T-helper 17 cell (primary cell): ENCODE data around the gene MARCOL. TPM values are rescaled to one million over a fixed set of nuclear protein-coding genes. Genes with fewer than 3 reads are reported as not detected.
"Not testable (repeated sequence)": the region's sequence is repeated elsewhere in the genome, so short reads cannot be mapped to it uniquely, and the experiment has no call there.

Experiments used
- ATAC-seq: fragments of 150-1000 bp; cut with Tn5 transposase; 2 replicates; pipeline ENCODE4 v1.10.0; 2021; ENCODE audit warnings: mild to moderate bottlenecking, moderate library complexity
- DNase-seq, 3 donors: peaks; one replicate each; pipeline versions ENCODE4 v3.0.0 to v3.0.0-alpha.2; 2020 to 2021
- H3K9me3 ChIP-seq: one replicate; pipeline ENCODE4 v1.7.0; 2013; ENCODE audit warnings: low read length, mild to moderate bottlenecking; ENCODE audit not compliant: control insufficient read depth, poor library complexity, severe bottlenecking
- H3K27ac Mint-ChIP-seq: one replicate; pipeline ENCODE4 v1.8.0; 2022; ENCODE audit warnings: mild to moderate bottlenecking, moderate library complexity, mixed read lengths
- H3K27me3 Mint-ChIP-seq: one replicate; pipeline ENCODE4 v1.8.0; 2022; ENCODE audit warnings: mixed read lengths
- H3K36me3 Mint-ChIP-seq: one replicate; pipeline ENCODE4 v1.8.0; 2022; ENCODE audit warnings: low read depth, mixed read lengths
- H3K4me1 Mint-ChIP-seq: one replicate; pipeline ENCODE4 v1.8.0; 2022; ENCODE audit warnings: mild to moderate bottlenecking, mixed read lengths
- H3K4me3 Mint-ChIP-seq: one replicate; pipeline ENCODE4 v1.8.0; 2022; ENCODE audit warnings: mild to moderate bottlenecking, moderate library complexity, mixed read lengths
- total RNA-seq, 4 donors: library from RNA in 2 of 4; stranded (reverse) in 2 of 4; gene quantifications; one replicate each; pipeline ENCODE4 v1.2.3 and lab custom pipeline; 2022 to 2026

MARCOL gene
- total RNA-seq, 2 donors from 2014 or later = not detected

GRCh38 chr5:148228392-148228984 is 9.8 kb upstream of the MARCOL start:
- peaks cover 24% of the 10 kb centered on the region for H3K27me3 Mint-ChIP-seq
- ATAC-seq = no peak

GRCh38 chr5:148229840-148230239 is 8.5 kb upstream of the MARCOL start:
- ATAC-seq (no peak), DNase-seq (no peak)
- H3K4me3 Mint-ChIP-seq = no peak overlapping the region
- H3K36me3 Mint-ChIP-seq = peaks cover 3% of the 10 kb centered on the region
- peaks cover 21% of the 10 kb centered on the region for H3K27me3 Mint-ChIP-seq
- no peaks in the 10 kb centered on the region for H3K4me1 Mint-ChIP-seq
- H3K9me3 ChIP-seq = no peaks in the 10 kb centered on the region
- H3K27ac Mint-ChIP-seq = no peak overlapping the region

More at GRCh38 chr5:148228392-148228984, 9.8 kb upstream of the MARCOL start:
- DNase-seq = no peak
- no peaks in the 10 kb centered on the region for H3K9me3 ChIP-seq
- Mint-ChIP-seq H3K36me3 (peaks cover 3% of the 10 kb centered on the region), H3K4me1 (no peaks in the 10 kb centered on the region), H3K27ac (no peak overlapping the region), H3K4me3 (no peak overlapping the region)

DNA sequence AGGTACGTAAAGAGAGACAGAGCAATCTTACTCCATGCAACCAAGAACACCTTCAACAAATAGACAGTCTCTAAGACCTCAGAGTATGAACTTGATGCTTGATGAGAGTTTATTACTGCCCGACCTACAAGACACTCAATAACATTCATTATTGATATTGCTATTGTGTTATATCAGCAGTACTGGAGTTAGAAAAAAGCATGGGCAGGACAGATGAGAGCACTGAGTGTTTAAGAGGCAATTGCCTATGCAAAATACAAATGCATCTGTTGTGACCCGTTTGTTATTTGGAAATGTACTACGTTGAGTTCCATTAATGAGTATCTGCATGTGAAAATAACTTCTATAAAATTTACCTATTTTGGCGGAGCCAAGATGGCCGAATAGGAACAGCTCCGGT is 8.1 kb upstream of the MARCOL start:
- Mint-ChIP-seq H3K27me3 (peaks cover 17% of the 10 kb centered on the region), H3K4me3 (no peak overlapping the region), H3K4me1 (no peaks in the 10 kb centered on the region), H3K27ac (no peak overlapping the region), H3K36me3 (peaks cover 2% of the 10 kb centered on the region)
- H3K9me3 ChIP-seq = no peaks in the 10 kb centered on the region
- ATAC-seq = no peak
- DNase-seq = no peak

DNA sequence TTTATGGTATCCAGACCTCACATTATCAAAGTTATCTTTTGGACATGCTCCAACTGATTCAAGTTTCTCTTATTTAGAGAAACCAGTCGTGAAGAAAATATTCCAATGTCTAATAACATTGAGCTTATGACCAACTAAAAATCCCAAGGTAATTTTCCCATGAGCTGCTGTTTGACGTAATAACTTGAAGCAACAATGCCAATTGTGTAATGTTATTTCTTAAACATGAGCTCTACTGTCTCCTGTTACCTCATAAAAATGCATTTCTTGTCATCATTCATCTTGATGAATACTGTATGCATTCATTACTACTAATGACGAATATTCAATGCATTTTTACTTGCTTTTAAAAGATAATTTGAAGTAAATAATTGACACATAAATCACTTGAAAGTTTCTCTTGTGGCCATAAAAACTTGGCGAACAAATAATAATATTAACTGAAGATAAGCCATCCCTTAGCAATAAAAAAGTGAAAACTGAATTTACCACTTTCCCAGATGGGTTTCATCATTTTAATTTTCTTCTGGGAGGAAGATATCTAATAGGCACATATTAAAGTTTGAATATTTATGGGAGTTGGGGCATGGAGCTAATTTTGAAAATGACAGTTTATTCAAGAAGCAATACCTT is 424 bp upstream of the MARCOL start:
- no peak for DNase-seq
- no peaks in the 10 kb centered on the region for H3K9me3 ChIP-seq
- no peaks in the 10 kb centered on the region for H3K36me3 Mint-ChIP-seq
- H3K27me3 Mint-ChIP-seq = peaks cover 5% of the 10 kb centered on the region
- H3K4me3 Mint-ChIP-seq = no peak overlapping the region
- ATAC-seq = no peak
- H3K27ac Mint-ChIP-seq = no peak overlapping the region
- no peaks in the 10 kb centered on the region for H3K4me1 Mint-ChIP-seq

DNA sequence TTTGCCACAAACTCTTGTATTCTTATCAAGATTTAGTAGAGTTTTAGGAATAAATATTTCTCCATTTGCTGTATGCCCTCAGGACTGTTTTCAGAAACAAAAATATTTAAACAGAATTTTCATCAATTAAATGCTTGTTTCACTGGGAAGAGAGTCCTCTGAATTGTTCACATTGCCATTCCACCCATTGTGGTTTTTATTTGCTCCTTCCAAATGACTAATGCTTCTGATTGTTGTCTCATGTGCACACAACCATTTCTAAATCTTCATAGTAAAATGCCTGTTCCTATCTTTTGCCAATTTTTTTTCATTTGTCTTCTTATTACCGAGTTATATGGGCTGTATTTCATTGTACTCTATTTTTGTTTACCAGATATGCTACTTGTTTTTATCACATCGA is 10.6 kb downstream of the MARCOL start:
- peaks cover 4% of the 10 kb centered on the region for H3K27me3 Mint-ChIP-seq
- no peak overlapping the region for H3K4me3 Mint-ChIP-seq
- no peaks in the 10 kb centered on the region for H3K36me3 Mint-ChIP-seq
- no peak for DNase-seq
- H3K9me3 ChIP-seq = no peaks in the 10 kb centered on the region
- H3K27ac Mint-ChIP-seq = no peak overlapping the region
- no peaks in the 10 kb centered on the region for H3K4me1 Mint-ChIP-seq
- no peak for ATAC-seq

DNA sequence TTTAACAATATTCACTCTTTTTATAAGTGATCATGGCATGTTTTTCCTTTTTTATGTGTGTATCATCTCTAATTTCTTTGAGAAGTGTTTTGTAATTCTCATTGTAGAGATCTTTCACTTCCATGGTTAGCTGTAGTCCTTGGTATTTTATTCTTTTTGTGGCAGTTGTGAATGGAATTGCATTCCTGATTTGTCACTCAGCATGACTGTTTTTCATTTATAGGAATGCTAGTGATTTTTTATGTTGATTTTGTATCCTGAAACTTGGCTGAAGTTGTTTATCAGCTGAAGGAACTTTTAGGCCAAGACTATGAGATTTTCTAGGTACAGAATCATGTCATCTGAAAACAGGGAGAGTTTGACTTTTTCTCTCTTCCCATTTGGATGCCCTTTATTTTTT is 17.1 kb downstream of the MARCOL start:
- Mint-ChIP-seq H3K27me3 (no peaks in the 10 kb centered on the region), H3K4me1 (no peaks in the 10 kb centered on the region), H3K27ac (no peak overlapping the region), H3K36me3 (no peaks in the 10 kb centered on the region), H3K4me3 (no peak overlapping the region)
- no peaks in the 10 kb centered on the region for H3K9me3 ChIP-seq
- no peak for ATAC-seq
- no peak for DNase-seq

GRCh38 chr5:148259288-148259687 is 21.0 kb downstream of the MARCOL start:
- ATAC-seq = no peak
- H3K9me3 ChIP-seq = no peaks in the 10 kb centered on the region
- Mint-ChIP-seq H3K27ac (no peak overlapping the region), H3K27me3 (no peaks in the 10 kb centered on the region), H3K36me3 (no peaks in the 10 kb centered on the region), H3K4me3 (no peak overlapping the region), H3K4me1 (no peaks in the 10 kb centered on the region)
- DNase-seq = no peak

- Mint-ChIP-seq H3K27me3 (no peaks in the 10 kb centered on the region), H3K4me3 (no peak overlapping the region), H3K4me1 (no peaks in the 10 kb centered on the region), H3K27ac (no peak overlapping the region), H3K36me3 (no peaks in the 10 kb centered on the region)
- H3K9me3 ChIP-seq = no peaks in the 10 kb centered on the region
- ATAC-seq (no peak), DNase-seq (no peak)
These were observed 22.9 kb downstream of the MARCOL start for GRCh38 chr5:148261221-148261620.

DNA sequence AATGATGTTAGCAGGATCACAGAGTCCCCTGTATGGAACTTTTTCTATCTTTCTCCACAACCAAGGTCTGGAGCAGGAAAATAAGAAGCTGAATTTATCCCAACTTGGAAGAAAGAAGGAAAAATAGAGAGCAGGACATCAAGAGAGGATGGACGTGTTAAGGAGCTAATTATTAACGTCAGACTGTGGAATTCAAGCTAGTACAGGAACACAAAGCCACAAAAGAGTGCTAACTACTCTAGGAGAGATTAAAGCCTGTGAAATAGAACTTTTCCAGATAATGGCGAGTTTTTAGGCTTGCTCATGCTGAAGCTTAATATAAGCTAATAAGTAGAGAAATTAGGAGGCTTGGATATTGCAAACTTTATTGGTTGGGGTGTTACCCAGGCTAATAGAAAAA is 29.6 kb downstream of the MARCOL start:
- no peak overlapping the region for H3K4me3 Mint-ChIP-seq
- ATAC-seq = no peak
- H3K36me3 Mint-ChIP-seq = no peaks in the 10 kb centered on the region
- no peak overlapping the region for H3K27ac Mint-ChIP-seq
- no peak for DNase-seq
- no peaks in the 10 kb centered on the region for H3K27me3 Mint-ChIP-seq
- H3K4me1 Mint-ChIP-seq = no peaks in the 10 kb centered on the region
- no peaks in the 10 kb centered on the region for H3K9me3 ChIP-seq

DNA sequence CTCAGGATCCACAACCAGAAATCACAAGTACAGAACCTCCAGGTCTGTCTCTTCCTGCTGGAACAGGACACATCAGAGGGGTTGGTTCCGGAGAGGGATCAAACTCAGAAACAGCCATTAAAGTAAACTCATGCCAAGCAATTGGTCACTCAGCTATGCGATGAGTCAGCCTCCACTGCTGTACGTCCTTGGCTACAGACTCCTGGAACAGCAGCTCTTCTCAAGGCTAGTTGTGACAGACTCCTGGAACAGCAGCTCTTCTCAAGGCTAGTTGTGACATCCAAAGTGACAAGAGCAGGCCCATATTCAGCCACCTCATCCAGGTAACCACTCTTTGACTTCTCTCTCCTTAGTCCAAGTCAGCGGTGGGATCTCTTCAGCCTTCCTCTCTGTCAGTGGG is 30.2 kb downstream of the MARCOL start, which contains the start of gene SPINK13:
TSS of gene SPINK13 (plus strand) at position 229 of the 400 bp plus-strand sequence. CDS start 1,279 bp downstream, outside the sequence.
- H3K27me3 Mint-ChIP-seq = no peaks in the 10 kb centered on the region
- no peaks in the 10 kb centered on the region for H3K9me3 ChIP-seq
- H3K4me1 Mint-ChIP-seq = no peaks in the 10 kb centered on the region
- no peak for DNase-seq
- H3K36me3 Mint-ChIP-seq = no peaks in the 10 kb centered on the region
- no peak for ATAC-seq
- no peak within 1 kb of the TSS for H3K27ac Mint-ChIP-seq
- H3K4me3 Mint-ChIP-seq = no peak within 1 kb of the TSS

DNA sequence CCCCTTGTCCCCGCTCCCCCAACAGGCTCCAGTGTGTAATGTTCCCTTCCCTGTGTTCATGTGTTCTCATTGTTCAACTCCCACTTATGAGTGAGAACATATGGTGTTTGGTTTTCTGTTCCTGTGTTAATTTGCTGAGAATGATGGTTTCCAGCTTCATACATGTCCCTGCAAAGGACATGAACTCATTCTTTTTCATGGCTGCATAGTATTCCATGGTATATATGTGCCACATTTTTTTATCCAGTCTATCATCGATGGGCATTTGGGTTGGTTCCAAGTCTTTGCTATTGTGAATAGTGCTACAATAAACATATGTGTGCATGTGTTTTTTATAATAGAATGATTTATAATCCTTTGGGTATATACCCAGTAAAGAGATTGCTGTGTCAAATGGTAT is 36.8 kb downstream of the MARCOL start:
- DNase-seq, H3K4me3 Mint-ChIP-seq, ATAC-seq, H3K27ac Mint-ChIP-seq, H3K27me3 Mint-ChIP-seq, H3K4me1 Mint-ChIP-seq, H3K36me3 Mint-ChIP-seq, H3K9me3 ChIP-seq: not testable (repeated sequence)

DNA sequence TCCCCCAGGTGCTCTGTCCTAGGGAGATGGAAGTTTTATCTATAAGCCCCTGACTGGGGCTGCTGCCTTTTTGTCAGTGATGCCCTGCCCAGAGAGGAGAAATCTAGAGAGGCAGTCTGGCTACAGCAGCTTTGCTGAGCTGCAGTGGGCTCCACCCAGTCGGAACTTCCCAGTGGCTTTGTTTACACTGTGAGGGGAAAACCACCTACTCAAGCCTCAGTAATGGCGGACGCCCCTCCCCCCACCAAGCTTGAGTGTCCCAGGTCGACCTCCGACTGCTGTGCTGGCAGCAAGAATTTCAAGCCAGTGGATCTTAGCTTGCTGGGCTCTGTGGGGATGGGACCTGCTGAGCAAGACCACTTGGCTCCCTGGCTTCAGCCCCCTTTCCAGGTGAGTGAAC is 42.6 kb downstream of the MARCOL start:
- H3K36me3 Mint-ChIP-seq, H3K9me3 ChIP-seq, ATAC-seq, DNase-seq, H3K4me3 Mint-ChIP-seq, H3K27me3 Mint-ChIP-seq, H3K4me1 Mint-ChIP-seq: not testable (repeated sequence)
- peak overlapping the region; percentile 27 for H3K27ac Mint-ChIP-seq

- H3K4me3 Mint-ChIP-seq, H3K36me3 Mint-ChIP-seq, H3K9me3 ChIP-seq, H3K4me1 Mint-ChIP-seq, H3K27ac Mint-ChIP-seq, DNase-seq, ATAC-seq, H3K27me3 Mint-ChIP-seq: not testable (repeated sequence)
These were observed 43.0 kb downstream of the MARCOL start for GRCh38 chr5:148281336-148281735.
